ENCODE measurements around the gene AKR1D1.
"Not testable (repeated sequence)": the region's sequence is repeated elsewhere in the genome, so short reads cannot be mapped to it uniquely, and the experiment has no call there.

The AKR1D1 gene

GRCh38 chr7:138074121-138074520 is 2.1 kb upstream of the AKR1D1 start:
- TF ChIP-seq, protein P1, sequence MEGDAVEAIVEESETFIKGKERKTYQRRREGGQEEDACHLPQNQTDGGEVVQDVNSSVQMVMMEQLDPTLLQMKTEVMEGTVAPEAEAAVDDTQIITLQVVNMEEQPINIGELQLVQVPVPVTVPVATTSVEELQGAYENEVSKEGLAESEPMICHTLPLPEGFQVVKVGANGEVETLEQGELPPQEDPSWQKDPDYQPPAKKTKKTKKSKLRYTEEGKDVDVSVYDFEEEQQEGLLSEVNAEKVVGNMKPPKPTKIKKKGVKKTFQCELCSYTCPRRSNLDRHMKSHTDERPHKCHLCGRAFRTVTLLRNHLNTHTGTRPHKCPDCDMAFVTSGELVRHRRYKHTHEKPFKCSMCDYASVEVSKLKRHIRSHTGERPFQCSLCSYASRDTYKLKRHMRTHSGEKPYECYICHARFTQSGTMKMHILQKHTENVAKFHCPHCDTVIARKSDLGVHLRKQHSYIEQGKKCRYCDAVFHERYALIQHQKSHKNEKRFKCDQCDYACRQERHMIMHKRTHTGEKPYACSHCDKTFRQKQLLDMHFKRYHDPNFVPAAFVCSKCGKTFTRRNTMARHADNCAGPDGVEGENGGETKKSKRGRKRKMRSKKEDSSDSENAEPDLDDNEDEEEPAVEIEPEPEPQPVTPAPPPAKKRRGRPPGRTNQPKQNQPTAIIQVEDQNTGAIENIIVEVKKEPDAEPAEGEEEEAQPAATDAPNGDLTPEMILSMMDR (conservative IDR thresholded peaks at IDR 0.05; ENCODE audit: low read depth, low read length) = no peak
- DNase-seq (ENCODE audit: low read depth) = no peak
- H3K4me3 ChIP-seq (ENCODE audit: low read length) = no peak overlapping the region

GRCh38 chr7:138074540-138074939 is 1.7 kb upstream of the AKR1D1 start:
- DNase-seq (ENCODE audit: low read depth) = no peak
- TF ChIP-seq, protein P1 (conservative IDR thresholded peaks at IDR 0.05; ENCODE audit: low read depth, low read length) = no peak
- no peak overlapping the region for H3K4me3 ChIP-seq (ENCODE audit: low read length)

- TF ChIP-seq, protein P1 (conservative IDR thresholded peaks at IDR 0.05; ENCODE audit: low read depth, low read length) = no peak
- no peak overlapping the region for H3K4me3 ChIP-seq (ENCODE audit: low read length)
- DNase-seq (ENCODE audit: low read depth) = no peak
Observed at GRCh38 chr7:138075350-138075749, 909 bp upstream of the AKR1D1 start.

DNA sequence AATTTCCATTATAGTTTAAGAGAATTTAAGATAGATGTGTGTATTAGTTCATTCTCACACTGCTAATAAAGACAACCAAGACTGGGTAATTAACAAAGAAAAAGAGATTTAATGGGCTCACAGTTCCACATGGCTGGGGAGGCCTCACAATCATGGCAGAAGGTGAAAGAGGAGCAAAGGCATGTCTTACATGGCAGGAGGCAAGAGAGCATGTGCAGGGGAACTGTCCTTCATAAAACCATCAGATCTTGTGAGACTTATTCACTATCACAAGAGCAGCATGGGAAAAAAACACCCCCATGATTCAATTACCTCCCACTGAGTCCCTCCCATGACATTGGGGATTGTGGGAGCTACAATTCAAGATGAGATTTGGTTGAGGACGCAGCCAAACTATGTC is 473 bp upstream of the AKR1D1 start:
- DNase-seq (ENCODE audit: low read depth); H3K4me3 ChIP-seq (ENCODE audit: low read length): not testable (repeated sequence)

GRCh38 chr7:138077809-138078208 is 1.6 kb downstream of the AKR1D1 start:
- no peak overlapping the region for H3K4me3 ChIP-seq (ENCODE audit: low read length)
- TF ChIP-seq, protein P1 (conservative IDR thresholded peaks at IDR 0.05; ENCODE audit: low read depth, low read length) = no peak
- no peak for DNase-seq (ENCODE audit: low read depth)

DNA sequence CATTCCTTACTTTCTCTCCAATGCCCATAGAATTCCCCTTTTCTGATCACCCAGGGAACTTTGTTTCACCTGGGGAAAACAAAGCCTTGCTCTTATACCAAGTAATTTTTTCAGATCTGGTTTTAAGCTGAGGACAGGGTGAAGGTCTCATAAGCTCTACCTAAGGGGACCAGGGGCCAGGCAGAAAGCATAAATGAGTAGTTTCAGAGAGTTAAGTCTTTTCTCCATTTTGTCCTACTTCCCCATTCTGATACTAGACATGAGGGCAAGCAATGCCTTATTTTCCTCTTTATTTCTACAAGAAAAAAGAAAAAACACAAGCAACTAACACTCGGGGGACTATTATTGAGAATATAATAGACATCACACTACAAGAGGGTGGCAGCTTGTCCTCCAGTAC is 2.9 kb downstream of the AKR1D1 start:
- TF ChIP-seq, protein P1 (conservative IDR thresholded peaks at IDR 0.05; ENCODE audit: low read depth, low read length) = no peak
- no peak for DNase-seq (ENCODE audit: low read depth)
- no peak overlapping the region for H3K4me3 ChIP-seq (ENCODE audit: low read length)

DNA sequence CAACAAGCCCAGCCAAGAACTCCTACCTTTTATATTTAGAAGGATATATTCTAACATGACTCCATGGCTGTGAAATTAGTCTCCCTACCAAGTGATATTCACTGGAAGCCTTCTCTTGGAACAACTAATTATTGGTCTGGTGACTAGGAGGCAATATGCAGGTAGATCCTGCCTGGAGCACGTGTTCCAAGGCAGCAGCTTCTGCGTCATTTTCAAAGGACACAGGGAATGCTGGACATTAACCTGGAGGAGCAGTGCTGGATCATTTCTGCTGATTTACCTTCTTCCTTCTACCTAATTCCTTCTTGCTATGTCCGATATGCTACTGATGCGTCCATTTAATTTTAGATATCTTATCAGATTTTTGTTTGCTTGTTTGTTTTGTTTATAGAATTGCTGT is 5.6 kb downstream of the AKR1D1 start:
- TF ChIP-seq, protein P1 (conservative IDR thresholded peaks at IDR 0.05; ENCODE audit: low read depth, low read length) = no peak
- no peak for DNase-seq (ENCODE audit: low read depth)
- no peak overlapping the region for H3K4me3 ChIP-seq (ENCODE audit: low read length)

DNA sequence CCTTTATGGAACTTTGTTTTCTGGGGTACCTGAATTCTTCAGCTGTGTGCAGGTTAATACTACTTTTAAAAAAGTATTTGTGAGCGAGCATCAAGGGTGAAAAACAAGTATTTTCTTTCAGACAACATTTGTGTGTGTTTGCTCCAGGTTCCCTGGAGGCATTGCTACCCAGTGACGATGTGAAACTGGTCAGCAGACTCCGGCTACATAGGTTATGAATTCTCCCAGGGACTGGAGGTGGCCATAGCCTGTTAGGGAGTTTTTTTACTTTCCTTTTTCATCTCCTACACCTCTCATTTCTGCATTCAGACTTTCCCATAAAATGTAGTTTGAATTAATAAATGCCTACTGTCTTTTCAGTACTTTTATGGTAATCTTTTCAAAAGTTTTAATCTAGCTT is 7.6 kb downstream of the AKR1D1 start:
- H3K4me3 ChIP-seq (ENCODE audit: low read length) = no peak overlapping the region
- TF ChIP-seq, protein P1 (conservative IDR thresholded peaks at IDR 0.05; ENCODE audit: low read depth, low read length) = no peak
- DNase-seq (ENCODE audit: low read depth) = no peak

Measured in retinal pigment epithelial cell (primary cell).